IMR-90 (cell line): ENCODE results near the gene CHL1. TPM values are rescaled to one million over a fixed set of nuclear protein-coding genes. Genes with fewer than 3 reads are reported as not detected.

Source experiments
- ATAC-seq: fragments of 200-7000 bp; cut with Tn5 transposase; 2 replicates; pipeline ENCODE4 v1.9.1; 2020; ENCODE audit warnings: low read depth, mild to moderate bottlenecking, moderate library complexity
- BruUV-seq: library from RNA; stranded (reverse); fragments of 400-500 nt; replicated peaks from 2 replicates; lab custom pipeline; 2021; lab: Mats Ljungman, UMichigan
- CTCF ChIA-PET: fragments of 300-600 bp; formaldehyde crosslinking; extraction: SDS; loops from one replicate; lab custom pipeline; 2021; ENCODE audit warnings: antibody characterized with exemption; lab: Yijun Ruan, JAX
- POLR2A ChIA-PET: fragments of 300-600 bp; sonication (Branson Sonifier 250); formaldehyde crosslinking; loops from one replicate; lab custom pipeline; 2022; ENCODE audit warnings: antibody characterized with exemption; ENCODE audit not compliant: unreplicated experiment; lab: Charles Lee
- DNase-seq: peaks from one replicate; pipeline ENCODE4 v3.0.0; 2013
- H2AFZ ChIP-seq: replicated peaks from 2 replicates; pipeline ENCODE3; 2013; ENCODE audit warnings: low read length, mild to moderate bottlenecking; ENCODE audit not compliant: poor library complexity
- H2AK5ac ChIP-seq: 2 replicates; pipeline ENCODE4 v1.6.1; 2013; ENCODE audit warnings: low read depth, low read length, inconsistent platforms
- H2AK9ac ChIP-seq: replicated peaks from 2 replicates; pipeline ENCODE3; 2013; ENCODE audit warnings: mild to moderate bottlenecking, low read depth, low read length, moderate library complexity; ENCODE audit not compliant: poor library complexity
- H2BK120ac ChIP-seq: 2 replicates; pipeline ENCODE4 v1.6.1; 2013; ENCODE audit warnings: low read depth, low read length, inconsistent platforms
- H2BK15ac ChIP-seq: 3 replicates; pipeline ENCODE4 v1.6.1; 2013; ENCODE audit warnings: low read depth, low read length, inconsistent platforms
- H2BK20ac ChIP-seq: 2 replicates; pipeline ENCODE4 v1.6.1; 2013; ENCODE audit warnings: low read depth, mild to moderate bottlenecking, inconsistent platforms, low read length, moderate library complexity
- H2BK5ac ChIP-seq: 2 replicates; pipeline ENCODE4 v1.6.1; 2013; ENCODE audit warnings: mild to moderate bottlenecking, low read depth, low read length, inconsistent platforms; ENCODE audit not compliant: poor library complexity, severe bottlenecking
- H3K14ac ChIP-seq: replicated peaks from 2 replicates; pipeline ENCODE4 v1.6.1; 2013; ENCODE audit warnings: low read depth, low read length, inconsistent platforms
- H3K18ac ChIP-seq: 2 replicates; pipeline ENCODE4 v1.6.1; 2013; ENCODE audit warnings: low read depth, low read length, control low read depth
- H3K23ac ChIP-seq: 2 replicates; pipeline ENCODE4 v1.6.1; 2013; ENCODE audit warnings: low read depth, low read length, inconsistent platforms
- H3K27ac ChIP-seq: 2 replicates; pipeline ENCODE4 v1.5.1; 2013; ENCODE audit warnings: mild to moderate bottlenecking, control low read depth, low read length; ENCODE audit not compliant: insufficient read depth
- H3K27me3 ChIP-seq: 2 replicates; pipeline ENCODE4 v1.6.1; 2013; ENCODE audit warnings: low read length; ENCODE audit not compliant: control insufficient read depth, insufficient read depth
- H3K36me3 ChIP-seq: 2 replicates; pipeline ENCODE4 v1.6.1; 2013; ENCODE audit warnings: low read length, mixed read lengths; ENCODE audit not compliant: control insufficient read depth, insufficient read depth
- H3K4ac ChIP-seq: 2 replicates; pipeline ENCODE4 v1.6.1; 2013; ENCODE audit warnings: low read depth, low read length, inconsistent platforms
- H3K4me1 ChIP-seq: 2 replicates; pipeline ENCODE4 v1.6.1; 2013; ENCODE audit warnings: low read length, mixed read lengths; ENCODE audit not compliant: control insufficient read depth, insufficient read depth
- H3K4me2 ChIP-seq: 2 replicates; pipeline ENCODE4 v1.6.1; 2013; ENCODE audit warnings: low read depth, mild to moderate bottlenecking, control low read depth, low read length, moderate library complexity
- H3K4me3 ChIP-seq: 2 replicates; pipeline ENCODE4 v1.5.1; 2013; ENCODE audit warnings: low read depth, mild to moderate bottlenecking, control low read depth, low read length, moderate library complexity; ENCODE audit not compliant: insufficient read depth
- H3K56ac ChIP-seq: 2 replicates; pipeline ENCODE4 v1.6.1; 2013; ENCODE audit warnings: low read length, inconsistent platforms; ENCODE audit not compliant: insufficient read depth; ENCODE audit errors: extremely low read depth
- H3K79me1 ChIP-seq, 2 experiments: 2 replicates each; pipeline ENCODE4 v1.6.1; 2013; ENCODE audit warnings: low read length in 2 of 2, inconsistent platforms in 1 of 2, low read depth in 1 of 2
- H3K9ac ChIP-seq: 2 replicates; pipeline ENCODE4 v1.6.1; 2013; ENCODE audit warnings: low read depth, low read length, control low read depth
- H3K9me1 ChIP-seq: 2 replicates; pipeline ENCODE4 v1.6.1; 2013; ENCODE audit warnings: low read length, inconsistent platforms; ENCODE audit not compliant: insufficient read depth
- H3K9me3 ChIP-seq: 2 replicates; pipeline ENCODE4 v1.6.1; 2013; ENCODE audit warnings: low read length; ENCODE audit not compliant: control insufficient read depth, insufficient read depth
- H4K20me1 ChIP-seq: 2 replicates; pipeline ENCODE4 v1.6.1; 2013; ENCODE audit warnings: low read length, inconsistent platforms; ENCODE audit not compliant: insufficient read depth
- H4K5ac ChIP-seq: 2 replicates; pipeline ENCODE4 v1.6.1; 2013; ENCODE audit warnings: mild to moderate bottlenecking, low read depth, low read length, control low read depth
- H4K8ac ChIP-seq, 2 experiments: 2 replicates each; pipeline ENCODE4 v1.6.1; 2013; ENCODE audit warnings: low read depth in 2 of 2, low read length in 2 of 2, control low read depth in 1 of 2, inconsistent platforms in 1 of 2
- H4K91ac ChIP-seq: 2 replicates; pipeline ENCODE4 v1.6.1; 2013; ENCODE audit warnings: low read depth, low read length, inconsistent platforms; ENCODE audit not compliant: insufficient read depth
- BHLHE40 ChIP-seq: fragments of 150-350 bp; IDR thresholded peaks from 2 replicates; pipeline ENCODE4 v1.6.1; 2016; ENCODE audit warnings: mild to moderate bottlenecking, low read depth, low read length
- CEBPB ChIP-seq: IDR thresholded peaks from 2 replicates; pipeline ENCODE4 v1.6.1; 2012; ENCODE audit warnings: low read depth, low read length, improper control_type of control experiment
- CHD1 ChIP-seq: IDR thresholded peaks from 2 replicates; pipeline ENCODE4 v1.6.1; 2012; ENCODE audit warnings: low read depth, low read length, improper control_type of control experiment
- CTCF ChIP-seq: conservative IDR thresholded peaks from 2 replicates; pipeline ENCODE4 v1.5.1; 2012; ENCODE audit warnings: mild to moderate bottlenecking, low read depth, low read length, improper control_type of control experiment
- ELK1 ChIP-seq: fragments of 150-350 bp; IDR thresholded peaks from 2 replicates; pipeline ENCODE4 v1.6.1; 2016; ENCODE audit warnings: low read depth, mild to moderate bottlenecking, low read length, moderate library complexity, borderline replicate concordance
- FOS ChIP-seq: fragments of 150-350 bp; IDR thresholded peaks from 2 replicates; pipeline ENCODE4 v1.6.1; 2016; ENCODE audit warnings: low read depth, low read length
- MAFK ChIP-seq: IDR thresholded peaks from 2 replicates; pipeline ENCODE4 v1.6.1; 2012; ENCODE audit warnings: low read depth, low read length, improper control_type of control experiment
- MAZ ChIP-seq: IDR thresholded peaks from 2 replicates; pipeline ENCODE4 v1.6.1; 2012; ENCODE audit warnings: low read depth, mild to moderate bottlenecking, low read length, improper control_type of control experiment, moderate library complexity, borderline replicate concordance
- MXI1 ChIP-seq: IDR thresholded peaks from 2 replicates; pipeline ENCODE4 v1.6.1; 2012; ENCODE audit warnings: low read depth, mild to moderate bottlenecking, low read length, moderate library complexity, borderline replicate concordance
- NFE2L2 ChIP-seq: fragments of 150-350 bp; IDR thresholded peaks from 2 replicates; pipeline ENCODE4 v1.6.1; 2016; ENCODE audit warnings: low read depth, mild to moderate bottlenecking, low read length
- POLR2A ChIP-seq: IDR thresholded peaks from 2 replicates; pipeline ENCODE4 v1.6.1; 2012; ENCODE audit warnings: mild to moderate bottlenecking, low read depth, low read length
- RAD21 ChIP-seq: IDR thresholded peaks from 2 replicates; pipeline ENCODE4 v1.6.1; 2012; ENCODE audit warnings: low read length, improper control_type of control experiment
- RCOR1 ChIP-seq: IDR thresholded peaks from 2 replicates; pipeline ENCODE4 v1.6.1; 2012; ENCODE audit warnings: mild to moderate bottlenecking, low read length, improper control_type of control experiment; ENCODE audit not compliant: insufficient replicate concordance
- RFX5 ChIP-seq: IDR thresholded peaks from 2 replicates; pipeline ENCODE4 v1.8.0; 2012; ENCODE audit warnings: low read depth, mild to moderate bottlenecking, low read length, moderate library complexity
- SMC3 ChIP-seq: fragments of 150-350 bp; IDR thresholded peaks from 2 replicates; pipeline ENCODE4 v1.6.1; 2016; ENCODE audit warnings: low read depth, mild to moderate bottlenecking, antibody characterized with exemption, low read length, moderate library complexity
- USF2 ChIP-seq: fragments of 150-350 bp; IDR thresholded peaks from 2 replicates; pipeline ENCODE4 v1.6.1; 2017; ENCODE audit warnings: mild to moderate bottlenecking, antibody characterized with exemption, low read length, low read depth
- WGBS, 2 experiments: methylation state at CpG; one replicate each; pipeline versions ENCODE4 v1.1.5 to v1.1.7; 2013; ENCODE audit warnings: missing lambda C conversion rate in 2 of 2; ENCODE audit not compliant: insufficient read length in 1 of 2; ENCODE audit errors: extremely low coverage in 2 of 2; 5-methylcytosine and 5-hydroxymethylcytosine counted together
- dilution Hi-C: fragments of 300-500 bp; cut with HindIII; formaldehyde crosslinking; loops from one replicate; pipeline ENCODE4 v1.14.3; 2018; ENCODE audit warnings: low sequenced_read_pairs; ENCODE audit not compliant: unreplicated experiment
- in situ Hi-C: fragments of 300-500 bp; cut with MboI; formaldehyde crosslinking; loops from 3 replicates; pipeline ENCODE4 v1.14.3; 2019; ENCODE audit warnings: low sequenced_read_pairs, inconsistent platforms, mixed read lengths
- intact Hi-C: fragments of 100-400 bp; cut with micrococcal nuclease; formaldehyde crosslinking; loops from 2 replicates; pipeline ENCODE4 v1.10.0; 2022
- polyA plus RNA-seq, 3 experiments: library from polyadenylated mRNA; depleted of rRNA; stranded (reverse); fragments of >200 nt; gene quantifications; 2 replicates each; pipeline ENCODE4 v1.2.3, GENCODE V29; 2012; ENCODE audit warnings: low replicate concordance in 1 of 3
- total RNA-seq: library from RNA; depleted of rRNA; stranded (reverse); fragments of >200 nt; gene quantifications from 2 replicates; pipeline ENCODE4 v1.2.3, GENCODE V29; 2012

CHL1 gene
- total and polyA plus RNA-seq, 2 of the 4 experiments (the other 2 are of a cell fraction), result 0.38 to 1.6 TPM

GRCh38 chr3:294096-294495, 97.5 kb downstream of the CHL1 start:
- H2AFZ ChIP-seq, result no peak overlapping the region
- H2BK15ac ChIP-seq, result no peak overlapping the region
- ATAC-seq, result no peak
- no peaks in the 10 kb centered on the region for H3K27me3 ChIP-seq
- H3K27ac ChIP-seq, result no peak overlapping the region
- H3K14ac ChIP-seq, result no peak overlapping the region
- H3K9me3 ChIP-seq, result no peaks in the 10 kb centered on the region
- no peaks in the 10 kb centered on the region for H3K79me1 ChIP-seq
- no peaks in the 10 kb centered on the region for H4K20me1 ChIP-seq
- no peak overlapping the region for H2BK120ac ChIP-seq
- ChIA-PET CTCF (interaction anchor here (0.8 kb wide), 1 partner anchor 28 kb away, joined by 4 read pairs; no protein-coding TSS in a partner anchor), POLR2A (no interaction called here)
- H3K9ac ChIP-seq, result no peak overlapping the region
- intact Hi-C loops (no loop called here), dilution Hi-C loops (no loop called here), in situ Hi-C loops (no loop called here)
- no peak overlapping the region for H2AK9ac ChIP-seq
- no peak overlapping the region for H3K4ac ChIP-seq
- H2AK5ac ChIP-seq, result no peak overlapping the region
- BruUV-seq, result no TSS peak
- H3K9me1 ChIP-seq, result no peaks in the 10 kb centered on the region
- H4K91ac ChIP-seq, result no peak overlapping the region
- H3K23ac ChIP-seq, result no peak overlapping the region
- no peak overlapping the region for H3K4me3 ChIP-seq
- TF ChIP-seq NFE2L2 (no peak), FOS (no peak), CHD1 (no peak), MXI1 (no peak), MAZ (no peak), POLR2A (no peak), CTCF (no peak), RAD21 (no peak), BHLHE40 (no peak), SMC3 (no peak), RCOR1 (no peak), ELK1 (no peak), CEBPB (no peak), USF2 (no peak), RFX5 (no peak), MAFK (no peak)
- no peak overlapping the region for H3K56ac ChIP-seq
- no peaks in the 10 kb centered on the region for H3K36me3 ChIP-seq
- WGBS, 2 experiments, result 0% methylated on average over 1 of the region's 8 CpGs; no CpG with 5 or more reads in 1 of the 2 experiments
- no peak overlapping the region for H2BK5ac ChIP-seq
- no peak overlapping the region for H3K18ac ChIP-seq
- DNase-seq, result no peak
- H3K4me1 ChIP-seq, result no peaks in the 10 kb centered on the region
- H3K4me2 ChIP-seq, result no peak overlapping the region
- no peak overlapping the region for H4K5ac ChIP-seq
- no peak overlapping the region for H4K8ac ChIP-seq
- H2BK20ac ChIP-seq, result no peak overlapping the region
